ENCODE measurements around the gene GRK4. TPM values are rescaled to one million over a fixed set of nuclear protein-coding genes. Genes with fewer than 3 reads are reported as not detected.
"Not testable (repeated sequence)": the region's sequence is repeated elsewhere in the genome, so short reads cannot be mapped to it uniquely, and the experiment has no call there.

The GRK4 gene
- total and polyA plus RNA-seq, 2 experiments from 2014 or later = 5.8 to 6.5 TPM

- H3K36me3 ChIP-seq (ENCODE audit: low read depth) = peaks cover 61% of the 10 kb centered on the region
- in situ Hi-C loops (cut with MboI) = no loop called here
These were observed 9.9 kb upstream of the GRK4 start for GRCh38 chr4:2953496-2953895.

GRCh38 chr4:2954358-2955185 is 8.8 kb upstream of the GRK4 start:
- Histone ChIP-seq H3K79me2 (ENCODE audit: insufficient read depth) (peaks cover 52% of the 10 kb centered on the region), H3F3A (ENCODE audit: insufficient read depth) (peaks cover 29% of the 10 kb centered on the region), H3K36me3 (ENCODE audit: low read depth) (peaks cover 61% of the 10 kb centered on the region), H3K9me3 (ENCODE audit: low read depth) (no peaks in the 10 kb centered on the region), H3K4me3 (no peak overlapping the region), H3K4me1 (ENCODE audit: insufficient read depth) (peaks cover 9% of the 10 kb centered on the region), H4K20me1 (ENCODE audit: insufficient read depth) (peaks cover 4% of the 10 kb centered on the region; the same call in 1 of the 2 replicates), H3K9me2 (ENCODE audit: insufficient read depth) (no peaks in the 10 kb centered on the region), H3K27ac (no peak overlapping the region), H3K4me2 (ENCODE audit: unreplicated experiment) (no peak overlapping the region), H2AFZ (no peak overlapping the region), H3K27me3 (replicated peaks; ENCODE audit: insufficient read depth) (no peaks in the 10 kb centered on the region), H3K9ac (no peak overlapping the region)
- in situ Hi-C loops (cut with MboI) = no loop called here
- no peak for DNase-seq
- TF ChIP-seq EZH2 (IDR thresholded peaks at IDR 0.05; ENCODE audit: insufficient read depth, poor library complexity, severe bottlenecking) = no peak
- TF ChIP-seq EZH2phosphoT487 (IDR thresholded peaks at IDR 0.05; ENCODE audit: insufficient read depth, low read depth) = no peak
- WGBS, 2 experiments (ENCODE audit: low coverage in 1 of 2, low lambda C conversion rate in 2 of 2, missing lambda C conversion rate in 2 of 2) = 87 to 91% methylated on average over 17 to 33 of the region's 33 CpGs

More at GRCh38 chr4:2953496-2953895, 9.9 kb upstream of the GRK4 start:
- WGBS, 2 experiments (ENCODE audit: low coverage in 1 of 2, low lambda C conversion rate in 2 of 2, missing lambda C conversion rate in 2 of 2) = 77 to 85% methylated on average over 6 of the region's 6 CpGs
- H2AFZ ChIP-seq = no peak overlapping the region
- H4K20me1 ChIP-seq (ENCODE audit: insufficient read depth) = peaks cover 4% of the 10 kb centered on the region; the same call in 1 of the 2 replicates
- H3K9ac ChIP-seq = no peak overlapping the region
- DNase-seq = no peak
- no peak overlapping the region for H3K4me3 ChIP-seq
- H3K9me2 ChIP-seq (ENCODE audit: insufficient read depth) = no peaks in the 10 kb centered on the region
- H3K27me3 ChIP-seq (replicated peaks; ENCODE audit: insufficient read depth) = no peaks in the 10 kb centered on the region
- H3F3A ChIP-seq (ENCODE audit: insufficient read depth) = peaks cover 25% of the 10 kb centered on the region
- no peak for TF ChIP-seq EZH2 (IDR thresholded peaks at IDR 0.05; ENCODE audit: insufficient read depth, poor library complexity, severe bottlenecking)
- TF ChIP-seq EZH2phosphoT487 (IDR thresholded peaks at IDR 0.05; ENCODE audit: insufficient read depth, low read depth) = no peak
- H3K79me2 ChIP-seq (ENCODE audit: insufficient read depth) = peaks cover 50% of the 10 kb centered on the region
- H3K4me2 ChIP-seq (ENCODE audit: unreplicated experiment) = no peak overlapping the region
- H3K4me1 ChIP-seq (ENCODE audit: insufficient read depth) = peaks cover 5% of the 10 kb centered on the region
- no peaks in the 10 kb centered on the region for H3K9me3 ChIP-seq (ENCODE audit: low read depth)
- H3K27ac ChIP-seq = no peak overlapping the region

- in situ Hi-C loops (cut with MboI); H3K4me3 ChIP-seq; DNase-seq; H4K20me1 ChIP-seq (ENCODE audit: insufficient read depth); H3K27me3 ChIP-seq (replicated peaks; ENCODE audit: insufficient read depth); H3K4me1 ChIP-seq (ENCODE audit: insufficient read depth); H3K4me2 ChIP-seq (ENCODE audit: unreplicated experiment); H3K9me3 ChIP-seq (ENCODE audit: low read depth); H3K9ac ChIP-seq; H2AFZ ChIP-seq; H3K27ac ChIP-seq; H3K9me2 ChIP-seq (ENCODE audit: insufficient read depth): not testable (repeated sequence)
- Histone ChIP-seq H3K36me3 (ENCODE audit: low read depth) (peaks cover 61% of the 10 kb centered on the region), H3K79me2 (ENCODE audit: insufficient read depth) (peaks cover 59% of the 10 kb centered on the region), H3F3A (ENCODE audit: insufficient read depth) (peaks cover 29% of the 10 kb centered on the region)
- WGBS, 2 experiments (ENCODE audit: low coverage in 1 of 2, low lambda C conversion rate in 2 of 2, missing lambda C conversion rate in 2 of 2) = 92 to 94% methylated on average over 19 to 44 of the region's 44 CpGs
These were observed 8.0 kb upstream of the GRK4 start for GRCh38 chr4:2955186-2956044.

GRCh38 chr4:2958446-2958845 is 4.9 kb upstream of the GRK4 start:
- Histone ChIP-seq H3K4me2 (ENCODE audit: unreplicated experiment) (peak overlapping the region; percentile 19), H3F3A (ENCODE audit: insufficient read depth) (peaks cover 37% of the 10 kb centered on the region), H3K27me3 (replicated peaks; ENCODE audit: insufficient read depth) (no peaks in the 10 kb centered on the region), H2AFZ (no peak overlapping the region), H3K36me3 (ENCODE audit: low read depth) (peaks cover 32% of the 10 kb centered on the region), H3K9ac (0 out of 2 replicates have a peak overlapping the region, but pooled peaks have one; percentile 15), H3K27ac (peak overlapping the region; percentile 56), H3K4me3 (no peak overlapping the region; the same call in 1 of the 2 replicates), H4K20me1 (ENCODE audit: insufficient read depth) (peaks cover 4% of the 10 kb centered on the region; the same call in 1 of the 2 replicates), H3K79me2 (ENCODE audit: insufficient read depth) (peaks cover 81% of the 10 kb centered on the region), H3K9me3 (ENCODE audit: low read depth) (no peaks in the 10 kb centered on the region), H3K4me1 (ENCODE audit: insufficient read depth) (peaks cover 22% of the 10 kb centered on the region), H3K9me2 (ENCODE audit: insufficient read depth) (no peaks in the 10 kb centered on the region)
- in situ Hi-C loops (cut with MboI) = no loop called here
- 54 to 56% methylated on average over 9 of the region's 9 CpGs for WGBS, 2 experiments (ENCODE audit: low coverage in 1 of 2, low lambda C conversion rate in 2 of 2, missing lambda C conversion rate in 2 of 2)
- DNase-seq = peak; percentile 53
- TF ChIP-seq EZH2phosphoT487 (IDR thresholded peaks at IDR 0.05; ENCODE audit: insufficient read depth, low read depth) = no peak
- TF ChIP-seq EZH2 (IDR thresholded peaks at IDR 0.05; ENCODE audit: insufficient read depth, poor library complexity, severe bottlenecking) = no peak

GRCh38 chr4:2960450-2960849 is 2.9 kb upstream of the GRK4 start:
- DNase-seq; H3K9me2 ChIP-seq (ENCODE audit: insufficient read depth); in situ Hi-C loops (cut with MboI); H3K9ac ChIP-seq; H3K9me3 ChIP-seq (ENCODE audit: low read depth); H2AFZ ChIP-seq; H3K4me2 ChIP-seq (ENCODE audit: unreplicated experiment); H3K27ac ChIP-seq; H4K20me1 ChIP-seq (ENCODE audit: insufficient read depth); H3K4me3 ChIP-seq; H3K27me3 ChIP-seq (replicated peaks; ENCODE audit: insufficient read depth): not testable (repeated sequence)
- Histone ChIP-seq H3F3A (ENCODE audit: insufficient read depth) (peaks cover 36% of the 10 kb centered on the region), H3K79me2 (ENCODE audit: insufficient read depth) (peaks cover 88% of the 10 kb centered on the region), H3K36me3 (ENCODE audit: low read depth) (peaks cover 21% of the 10 kb centered on the region), H3K4me1 (ENCODE audit: insufficient read depth) (peaks cover 27% of the 10 kb centered on the region)
- WGBS, 2 experiments (ENCODE audit: low coverage in 1 of 2, low lambda C conversion rate in 2 of 2, missing lambda C conversion rate in 2 of 2) = 91 to 92% methylated on average over 4 of the region's 4 CpGs

Measured in GM23248 (cell line).